Measurements from ENCODE around the gene MRFAP1.

GRCh38 chr4:6594341-6594740, 46.1 kb upstream of the MRFAP1 start:
- no peak for TF ChIP-seq CTCF (IDR thresholded peaks at IDR 0.05)
- no peak for TF ChIP-seq POLR2AphosphoS5 (IDR thresholded peaks at IDR 0.05; ENCODE audit: low read depth, low read length)
